ENCODE results near the gene ERBB4. TPM values are rescaled to one million over a fixed set of nuclear protein-coding genes. Genes with fewer than 3 reads are reported as not detected.

The ERBB4 gene
- 12.4 TPM for total RNA-seq
- long read RNA-seq = 0 reads

DNA sequence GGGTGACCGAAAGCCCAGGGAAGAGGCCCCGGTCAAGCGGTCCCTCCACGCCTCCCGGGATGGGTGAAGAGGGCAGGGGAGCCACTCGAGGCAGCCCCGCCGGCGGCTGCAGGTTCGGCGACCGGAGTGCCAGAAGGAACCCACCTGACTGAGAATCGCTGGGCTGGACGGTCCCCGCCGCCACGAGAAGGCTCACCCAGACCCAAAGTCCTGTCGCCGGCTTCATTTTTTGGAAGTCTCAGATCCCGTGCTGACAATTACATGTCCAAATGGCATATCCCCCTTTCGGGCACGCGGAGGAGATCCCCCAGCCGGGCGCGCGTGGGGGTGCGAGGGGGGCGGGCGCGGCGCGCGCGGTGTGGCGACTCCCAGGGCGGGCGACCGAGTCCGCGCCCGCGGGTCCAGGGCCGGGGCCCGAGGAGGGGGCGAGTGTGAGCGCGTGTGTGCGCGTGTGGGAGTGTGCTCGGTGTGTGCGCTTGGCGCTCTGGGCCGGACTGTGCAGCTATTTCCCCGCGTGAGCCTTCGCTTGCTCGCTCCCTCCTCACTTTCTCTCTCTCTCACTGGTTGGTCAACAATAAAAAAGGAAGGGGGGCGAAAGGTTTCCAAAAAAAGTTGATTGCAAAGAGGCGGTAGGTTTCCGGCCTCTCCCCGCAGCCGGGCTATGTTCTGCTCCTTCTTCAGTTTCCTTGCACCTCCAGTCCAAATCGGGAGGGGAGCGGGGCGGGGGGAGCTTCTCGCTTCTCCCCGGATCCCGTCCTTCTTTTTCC, at the start of gene ERBB4:
ERBB4 (minus strand) TSS at position 498 of the 767 bp plus-strand sequence; CDS start at position 226, 272 bp downstream.
- peak; percentile 64 for ATAC-seq
- intact Hi-C loops (cut with DNase I) = loop anchor here (5.0 to 10.0 kb wide), 4 partner anchors 136 to 636 kb away; no protein-coding TSS in a partner anchor
- DNase-seq (ENCODE audit: missing footprints) = peak; percentile 53

GRCh38 chr2:212580117-212580516, 41.5 kb upstream of the ERBB4 start:
- no peak for DNase-seq (ENCODE audit: missing footprints)
- no peak for ATAC-seq
- intact Hi-C loops (cut with DNase I) = no loop called here

- DNase-seq (ENCODE audit: missing footprints) = no peak
- intact Hi-C loops (cut with DNase I) = no loop called here
- no peak for ATAC-seq
These were observed 17.7 kb upstream of the ERBB4 start for GRCh38 chr2:212556296-212556695.

GRCh38 chr2:212554233-212554632, 15.6 kb upstream of the ERBB4 start:
- ATAC-seq (no peak), DNase-seq (ENCODE audit: missing footprints) (no peak)
- intact Hi-C loops (cut with DNase I) = no loop called here

- ATAC-seq (no peak), DNase-seq (ENCODE audit: missing footprints) (no peak)
- intact Hi-C loops (cut with DNase I) = loop anchor here (5.0 kb wide), 2 partner anchors 543 to 803 kb away; no protein-coding TSS in a partner anchor
These were observed 11.3 kb upstream of the ERBB4 start for GRCh38 chr2:212549941-212550340.

- DNase-seq (ENCODE audit: missing footprints) (no peak), ATAC-seq (no peak)
- intact Hi-C loops (cut with DNase I) = loop anchor here (5.0 kb wide), 2 partner anchors 542 to 802 kb away; no protein-coding TSS in a partner anchor
These were observed 10.9 kb upstream of the ERBB4 start for GRCh38 chr2:212549463-212549862.

DNA sequence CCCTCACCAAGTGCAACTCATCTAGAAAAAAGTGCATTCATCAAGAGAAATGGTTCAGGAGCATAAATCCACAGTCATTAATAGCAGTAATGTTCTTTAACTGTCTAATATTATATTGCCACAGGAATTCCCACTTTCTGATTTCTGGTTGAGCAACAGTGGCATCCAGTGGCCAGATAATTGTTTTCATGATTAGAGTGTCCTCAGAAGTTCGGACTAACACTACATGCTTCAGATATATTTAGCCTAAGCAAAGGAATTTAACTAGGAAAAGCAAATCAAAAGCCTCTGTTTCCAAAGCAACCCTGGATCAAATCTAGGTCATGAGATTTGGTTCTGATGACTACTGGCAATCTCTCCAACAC, 9.8 kb upstream of the ERBB4 start:
- peak; percentile 67 for ATAC-seq
- DNase-seq (ENCODE audit: missing footprints) = no peak
- intact Hi-C loops (cut with DNase I) = loop anchor here (5.0 kb wide), 2 partner anchors 541 to 801 kb away; no protein-coding TSS in a partner anchor

DNA sequence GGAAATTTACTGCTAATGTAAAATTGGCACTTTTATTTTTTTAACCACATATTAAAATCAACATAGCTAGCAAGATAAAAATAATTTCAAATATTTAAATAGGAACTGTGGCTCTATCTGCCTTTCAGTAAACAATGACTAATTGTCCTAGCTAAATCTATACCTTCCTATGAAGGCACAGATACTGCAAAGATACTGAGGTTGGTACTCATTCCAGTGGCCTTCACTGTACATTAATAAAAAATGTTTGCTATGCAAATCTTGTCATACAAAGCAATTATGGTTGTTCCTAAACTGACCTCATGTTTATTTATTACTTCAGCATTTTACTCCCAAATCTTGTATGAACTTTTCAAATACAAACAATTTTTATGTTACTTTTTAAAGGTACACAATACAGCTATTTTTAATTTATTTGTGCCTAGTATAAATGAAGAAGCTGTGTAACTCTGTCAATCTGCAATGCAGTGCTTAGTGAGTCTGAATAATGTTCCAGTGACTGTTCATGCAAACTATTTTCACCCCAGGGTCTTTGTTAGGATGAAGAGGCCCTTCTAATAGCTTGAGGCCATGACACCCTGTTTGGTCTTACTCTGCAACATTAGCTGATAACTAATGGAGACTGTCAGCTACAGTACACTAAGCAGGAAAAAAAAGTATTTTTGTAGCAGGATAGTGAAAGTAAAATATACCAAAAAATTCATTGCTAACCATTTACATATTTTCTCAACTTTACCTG, 9.3 kb upstream of the ERBB4 start:
- no peak for DNase-seq (ENCODE audit: missing footprints)
- ATAC-seq = no peak
- intact Hi-C loops (cut with DNase I) = loop anchor here (5.0 kb wide), 2 partner anchors 541 to 801 kb away; no protein-coding TSS in a partner anchor

- DNase-seq (ENCODE audit: missing footprints) (no peak), ATAC-seq (no peak)
- intact Hi-C loops (cut with DNase I) = loop anchor here (5.0 kb wide), 2 partner anchors 539 to 799 kb away; no protein-coding TSS in a partner anchor
These were observed 8.1 kb upstream of the ERBB4 start for GRCh38 chr2:212546669-212547068.

GRCh38 chr2:212540341-212540740, 1.7 kb upstream of the ERBB4 start:
- intact Hi-C loops (cut with DNase I) = no loop called here
- no peak for DNase-seq (ENCODE audit: missing footprints)
- ATAC-seq = no peak

DNA sequence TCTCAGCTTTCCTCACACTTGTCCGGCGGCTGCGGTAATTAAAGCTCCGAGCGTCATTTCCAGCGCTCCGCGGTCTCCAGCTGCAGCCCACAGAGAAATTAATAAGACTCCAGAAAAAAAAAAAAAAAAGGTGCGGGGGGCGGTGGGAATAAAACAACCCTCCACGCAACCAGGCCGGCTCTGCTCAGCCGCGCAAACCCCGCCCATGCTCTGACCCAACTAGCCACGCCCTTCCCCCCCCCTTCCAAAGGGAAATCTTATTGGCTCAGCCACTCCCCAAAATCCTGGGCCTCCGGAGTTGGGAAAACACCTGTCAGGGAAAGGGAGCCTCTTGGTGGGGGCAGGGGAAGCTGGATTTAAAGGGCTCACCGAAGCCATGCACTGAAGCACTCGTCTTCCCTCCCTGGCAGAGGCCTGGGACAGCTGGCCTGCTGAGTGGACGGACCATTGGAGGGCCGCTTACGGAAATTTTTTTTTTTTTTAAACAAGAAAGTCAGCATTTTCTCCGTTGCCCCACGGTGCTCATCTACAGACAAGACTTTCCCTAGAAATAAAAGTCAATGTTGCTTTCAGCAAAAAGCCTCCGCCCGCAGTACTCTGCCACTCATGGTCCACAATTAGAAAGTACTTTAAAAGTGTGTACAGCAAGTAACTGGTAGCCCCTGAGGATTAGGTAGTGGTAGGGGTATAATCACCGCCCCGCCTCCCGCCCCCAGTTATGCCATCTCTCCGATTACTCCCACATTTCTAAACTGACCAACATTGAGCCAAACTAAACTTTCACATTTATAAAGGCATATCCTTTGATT, 674 bp upstream of the ERBB4 start:
- intact Hi-C loops (cut with DNase I) = loop anchor here (5.0 to 10.0 kb wide), 4 partner anchors 137 to 637 kb away; no protein-coding TSS in a partner anchor
- ATAC-seq (peak; percentile 86), DNase-seq (ENCODE audit: missing footprints) (peak; percentile 68)

- DNase-seq (ENCODE audit: missing footprints) = peak; percentile 67
- intact Hi-C loops (cut with DNase I) = loop anchor here (5.0 to 10.0 kb wide), 4 partner anchors 136 to 636 kb away; no protein-coding TSS in a partner anchor
- peak; percentile 62 for ATAC-seq
These were observed 787 bp downstream of the ERBB4 start for GRCh38 chr2:212537726-212538304.

GRCh38 chr2:212536817-212537725, 1.5 kb downstream of the ERBB4 start:
- ATAC-seq (peak; percentile 9), DNase-seq (ENCODE audit: missing footprints) (peak; percentile 69)
- intact Hi-C loops (cut with DNase I) = loop anchor here (5.0 to 10.0 kb wide), 4 partner anchors 135 to 635 kb away; no protein-coding TSS in a partner anchor

DNA sequence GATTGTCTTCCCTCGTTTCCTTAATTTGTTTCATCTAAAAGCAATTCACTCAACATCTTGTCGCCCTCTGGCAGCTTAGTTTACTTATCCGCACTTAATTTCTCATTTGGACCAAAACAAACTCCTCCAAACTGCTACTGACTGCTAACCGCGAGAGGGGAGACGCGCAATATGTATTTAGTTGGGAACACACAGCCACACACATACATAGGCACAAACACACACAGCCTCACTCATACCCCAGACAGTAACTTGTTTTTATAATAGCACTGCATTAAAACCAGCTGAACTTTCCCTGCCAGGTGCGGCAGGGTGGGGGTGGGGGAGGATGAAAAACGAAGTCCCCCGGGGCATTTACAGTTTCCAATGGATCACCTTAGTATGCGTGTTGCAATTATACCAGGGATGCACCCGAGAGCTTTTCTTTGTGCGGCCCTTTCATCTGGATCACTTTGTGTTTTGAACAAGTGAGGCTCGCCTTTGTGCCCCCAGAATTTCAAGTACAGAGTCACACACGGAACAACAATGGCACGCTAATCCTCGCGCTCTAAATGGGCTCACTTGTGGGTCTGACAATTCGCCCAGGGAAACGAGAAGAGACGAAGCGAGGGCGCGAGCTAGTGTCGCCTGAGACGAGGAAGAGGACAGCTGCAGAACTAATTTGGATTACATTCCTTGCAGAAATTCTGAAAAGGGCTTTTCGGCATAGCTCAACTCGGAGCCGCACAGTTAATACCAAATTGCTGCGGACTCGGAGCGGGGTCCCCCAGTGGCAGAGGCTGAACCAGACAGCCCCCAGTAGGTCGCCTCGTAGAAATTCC, 2.4 kb downstream of the ERBB4 start:
- intact Hi-C loops (cut with DNase I) = loop anchor here (5.0 to 10.0 kb wide), 4 partner anchors 134 to 634 kb away; no protein-coding TSS in a partner anchor
- ATAC-seq (no peak), DNase-seq (ENCODE audit: missing footprints) (no peak)

DNA sequence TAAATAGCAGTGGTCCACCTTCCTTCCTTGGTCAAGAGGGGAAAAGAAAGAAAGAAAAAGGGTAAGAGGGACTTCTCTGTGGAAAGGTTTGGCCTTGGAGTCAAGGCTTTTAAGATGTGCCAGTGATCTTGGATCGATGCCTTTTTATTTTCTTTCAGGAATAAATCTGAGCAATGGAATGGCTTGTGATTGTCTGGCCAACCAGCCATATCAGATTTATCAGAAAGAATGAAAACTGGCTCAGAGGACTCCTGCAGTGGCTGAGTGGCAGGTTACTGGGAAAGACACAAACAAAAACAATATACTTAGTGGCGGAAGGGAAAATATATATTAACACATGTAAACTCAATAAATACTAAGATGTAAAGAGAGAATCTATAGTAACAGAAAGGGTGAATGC, 4.3 kb downstream of the ERBB4 start:
- intact Hi-C loops (cut with DNase I) = loop anchor here (10.0 kb wide), 2 partner anchors 190 to 380 kb away; no protein-coding TSS in a partner anchor
- no peak for DNase-seq (ENCODE audit: missing footprints)
- ATAC-seq = no peak

- DNase-seq (ENCODE audit: missing footprints) = no peak
- intact Hi-C loops (cut with DNase I) = loop anchor here (10.0 kb wide), 2 partner anchors 188 to 378 kb away; no protein-coding TSS in a partner anchor
- ATAC-seq = no peak
These were observed 6.0 kb downstream of the ERBB4 start for GRCh38 chr2:212532585-212532984.

Data from Right ventricle myocardium inferior (tissue), 1 donor.